HCT116 (cell line): ENCODE results near the gene TERF2IP. TPM values are rescaled to one million over a fixed set of nuclear protein-coding genes. Genes with fewer than 3 reads are reported as not detected.

Source experiments
- ATAC-seq: fragments of 200-7000 bp; cut with Tn5 transposase; 2 replicates; pipeline ENCODE4 v1.9.1; 2020; ENCODE audit warnings: mild to moderate bottlenecking, moderate library complexity
- BruUV-seq: library from RNA; stranded (reverse); fragments of 400-500 nt; replicated peaks from 2 replicates; lab custom pipeline; 2021; lab: Mats Ljungman, UMichigan
- CTCF ChIA-PET: fragments of 300-600 bp; sonication (Branson Sonifier 250); formaldehyde crosslinking; loops from one replicate; lab custom pipeline; 2021; ENCODE audit warnings: antibody characterized with exemption; lab: Charles Lee
- POLR2A ChIA-PET: fragments of 300-600, 350-600 bp; sonication (Branson Sonifier 250); formaldehyde crosslinking; loops from one replicate; lab custom pipeline; 2021; ENCODE audit warnings: antibody characterized with exemption; lab: Charles Lee
- RAD21 ChIA-PET, 2 experiments: fragments of 300-600 bp; sonication (Branson Sonifier 250); formaldehyde crosslinking; loops; one replicate each; lab custom pipeline; 2023; ENCODE audit warnings: low total read pairs in 2 of 2; ENCODE audit not compliant: uncharacterized antibody in 2 of 2, unreplicated experiment in 2 of 2, low non-redundant PET in 1 of 2; lab: Charles Lee
- DNase-seq: peaks from one replicate; pipeline ENCODE4 v3.0.0-alpha.2; 2010; ENCODE audit warnings: low read depth, low spot score
- H2AFZ ChIP-seq: fragments of 200-600 bp; shearing (Covaris generic), sonication (generic); 2 replicates; pipeline ENCODE4 v1.6.1; 2017; ENCODE audit warnings: low read depth, mixed run types, mixed read lengths, antibody characterized with exemption, low read length; ENCODE audit not compliant: poor library complexity, severe bottlenecking
- H3K27ac ChIP-seq: 2 replicates; pipeline ENCODE4 v1.5.1; 2012; ENCODE audit warnings: low read depth, low read length
- H3K27me3 ChIP-seq: fragments of 200-600 bp; sonication (generic); 2 replicates; pipeline ENCODE4 v1.6.1; 2016; ENCODE audit warnings: mixed run types, low read length, mixed read lengths; ENCODE audit not compliant: insufficient read depth
- H3K36me3 ChIP-seq, 2 experiments: fragments of 200-500 bp in 1 of 2; fragments of 200-600 bp in 1 of 2; sonication (Bioruptor generic) in 1 of 2; sonication (generic) in 1 of 2; 2 replicates each; pipeline versions ENCODE4 v1.5.1 to v1.6.1; 2014 to 2016; ENCODE audit warnings: low read length in 2 of 2, inconsistent platforms in 1 of 2, mixed read lengths in 1 of 2, mixed run types in 1 of 2; ENCODE audit not compliant: insufficient read depth in 2 of 2, control insufficient read depth in 1 of 2
- H3K4me1 ChIP-seq, 2 experiments: fragments of 200-600 bp in 1 of 2; sonication (generic) in 1 of 2; 2 replicates each; pipeline versions ENCODE4 v1.5.1 to v1.6.1; 2012 to 2017; ENCODE audit warnings: low read length in 2 of 2, inconsistent platforms in 1 of 2, mild to moderate bottlenecking in 1 of 2, mixed read lengths in 1 of 2, mixed run types in 1 of 2, moderate library complexity in 1 of 2; ENCODE audit not compliant: insufficient read depth in 2 of 2, control insufficient read depth in 1 of 2
- H3K4me2 ChIP-seq: fragments of 200-600 bp; sonication (generic); 2 replicates; pipeline ENCODE4 v1.6.1; 2017; ENCODE audit warnings: mixed run types, low read length, mixed read lengths
- H3K4me3 ChIP-seq, 2 experiments: fragments of 200-600 bp in 1 of 2; sonication (generic) in 1 of 2; replicated peaks in 1 of 2; 2 replicates each; pipeline ENCODE4 v1.5.1; 2011 to 2016; ENCODE audit warnings: low read length in 2 of 2, control low read depth in 1 of 2, low read depth in 1 of 2, mild to moderate bottlenecking in 1 of 2, mixed read lengths in 1 of 2, mixed run types in 1 of 2
- H3K79me2 ChIP-seq: fragments of 200-600 bp; sonication (generic); 2 replicates; pipeline ENCODE4 v1.6.1; 2017; ENCODE audit warnings: mild to moderate bottlenecking, mixed run types, low read length, moderate library complexity, mixed read lengths; ENCODE audit not compliant: insufficient read depth
- H3K9ac ChIP-seq: fragments of 200-600 bp; sonication (generic); 2 replicates; pipeline ENCODE4 v1.6.1; 2016; ENCODE audit warnings: low read length, mixed read lengths
- H3K9me2 ChIP-seq: fragments of 200-600 bp; sonication (generic), shearing (Covaris generic); 2 replicates; pipeline ENCODE4 v1.6.1; 2017; ENCODE audit warnings: mixed run types, mild to moderate bottlenecking, moderate library complexity; ENCODE audit not compliant: insufficient read depth
- H3K9me3 ChIP-seq, 2 experiments: fragments of 200-500 bp in 1 of 2; fragments of 200-600 bp in 1 of 2; sonication (Bioruptor generic) in 1 of 2; sonication (generic) in 1 of 2; 2 replicates each; pipeline ENCODE4 v1.6.1; 2014 to 2017; ENCODE audit warnings: low read length in 2 of 2, mixed read lengths in 2 of 2, inconsistent platforms in 1 of 2, low read depth in 1 of 2, mild to moderate bottlenecking in 1 of 2, mixed run types in 1 of 2, moderate library complexity in 1 of 2; ENCODE audit not compliant: control insufficient read depth in 1 of 2, insufficient read depth in 1 of 2
- H4K20me1 ChIP-seq: fragments of 200-600 bp; sonication (generic), shearing (Covaris generic); 2 replicates; pipeline ENCODE4 v1.6.1; 2017; ENCODE audit warnings: mixed run types, mild to moderate bottlenecking, moderate library complexity; ENCODE audit not compliant: insufficient read depth
- CBX3 ChIP-seq: IDR thresholded peaks from 2 replicates; pipeline ENCODE4 v1.6.1; 2012; ENCODE audit warnings: low read depth
- CEBPB ChIP-seq: IDR thresholded peaks from 2 replicates; pipeline ENCODE4 v1.6.1; 2012; ENCODE audit warnings: low read depth
- EGR1 ChIP-seq: IDR thresholded peaks from 2 replicates; pipeline ENCODE4 v1.6.1; 2012; ENCODE audit warnings: low read depth
- ELF1 ChIP-seq: IDR thresholded peaks from 2 replicates; pipeline ENCODE4 v1.6.1; 2012; ENCODE audit warnings: low read depth, borderline replicate concordance
- EZH2 ChIP-seq: fragments of 200-600 bp; sonication (generic); IDR thresholded peaks from 2 replicates; pipeline ENCODE4 v1.6.1; 2017; ENCODE audit warnings: antibody characterized with exemption, mixed run types
- EZH2phosphoT487 ChIP-seq: fragments of 200-600 bp; IDR thresholded peaks from 2 replicates; pipeline ENCODE4 v1.6.1; 2018; ENCODE audit warnings: antibody characterized with exemption, borderline replicate concordance
- POLR2A ChIP-seq: IDR thresholded peaks from 2 replicates; pipeline ENCODE4 v1.7.0; 2011; ENCODE audit warnings: borderline replicate concordance; ENCODE audit not compliant: insufficient read depth, insufficient read length; ENCODE audit errors: extremely low read depth
- RAD21 ChIP-seq: IDR thresholded peaks from 2 replicates; pipeline ENCODE4 v1.6.1; 2012; ENCODE audit warnings: low read depth, mild to moderate bottlenecking
- SIN3A ChIP-seq: IDR thresholded peaks from 2 replicates; pipeline ENCODE4 v1.6.1; 2012; ENCODE audit warnings: low read depth
- SP1 ChIP-seq: IDR thresholded peaks from 2 replicates; pipeline ENCODE4 v1.6.1; 2012; ENCODE audit warnings: low read depth
- SRF ChIP-seq: IDR thresholded peaks from 2 replicates; pipeline ENCODE4 v1.6.1; 2012; ENCODE audit warnings: low read depth
- TCF7L2 ChIP-seq: IDR thresholded peaks from 2 replicates; pipeline ENCODE4 v1.7.0; 2011; ENCODE audit warnings: borderline replicate concordance, inconsistent platforms; ENCODE audit not compliant: insufficient read depth, insufficient read length; ENCODE audit errors: extremely low read depth
- YY1 ChIP-seq: IDR thresholded peaks from 2 replicates; pipeline ENCODE4 v1.6.1; 2011; ENCODE audit warnings: low read length, low read depth, moderate library complexity, mild to moderate bottlenecking; ENCODE audit not compliant: insufficient replicate concordance; ENCODE audit errors: extremely low read depth
- ZFX ChIP-seq: fragments of 450-650 bp; IDR thresholded peaks from 2 replicates; pipeline ENCODE4 v1.6.1; 2017
- ZNF274 ChIP-seq: fragments of 200-500 bp; sonication (Bioruptor generic); IDR thresholded peaks from 2 replicates; pipeline ENCODE4 v1.6.1; 2014; ENCODE audit warnings: mild to moderate bottlenecking, low read depth, low read length, inconsistent platforms
- intact Hi-C: fragments of 100-400 bp; cut with micrococcal nuclease; formaldehyde crosslinking; loops from 2 replicates; pipeline ENCODE4 v1.10.0; 2022
- total RNA-seq: library from RNA; stranded (reverse); gene quantifications from one replicate; pipeline ENCODE4 v1.2.1, GENCODE V29; 2021; ENCODE audit not compliant: unreplicated experiment
- TF ChIP-seq, protein P1 (sequence below): IDR thresholded peaks from 2 replicates; pipeline ENCODE4 v1.6.1; 2012; ENCODE audit warnings: low read depth
- TF ChIP-seq, protein P2 (sequence below): IDR thresholded peaks from 2 replicates; pipeline ENCODE4 v1.6.1; 2012

Gene TERF2IP
- total RNA-seq, 1 experiment from 2014 or later = 36.4 TPM

DNA sequence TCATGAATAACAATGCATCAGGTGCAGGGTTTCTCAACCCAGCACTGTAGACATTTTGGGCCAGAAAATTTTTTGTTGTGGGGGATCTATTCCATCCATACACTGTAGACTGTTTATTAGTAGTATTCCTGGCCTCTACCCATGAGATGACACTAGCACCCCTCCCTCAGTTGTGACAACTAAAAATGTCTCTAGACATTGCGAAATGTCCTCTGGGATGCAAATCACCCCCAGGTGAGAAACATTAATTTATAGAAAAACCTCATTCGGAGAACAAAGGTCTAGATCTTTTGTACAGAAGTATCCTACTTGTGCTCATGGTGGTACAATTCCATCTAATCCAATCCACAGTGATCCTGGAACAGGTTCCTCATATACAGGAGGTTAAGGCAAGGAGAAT is 28.8 kb upstream of the TERF2IP start (continued):
- TF ChIP-seq, protein P1, sequence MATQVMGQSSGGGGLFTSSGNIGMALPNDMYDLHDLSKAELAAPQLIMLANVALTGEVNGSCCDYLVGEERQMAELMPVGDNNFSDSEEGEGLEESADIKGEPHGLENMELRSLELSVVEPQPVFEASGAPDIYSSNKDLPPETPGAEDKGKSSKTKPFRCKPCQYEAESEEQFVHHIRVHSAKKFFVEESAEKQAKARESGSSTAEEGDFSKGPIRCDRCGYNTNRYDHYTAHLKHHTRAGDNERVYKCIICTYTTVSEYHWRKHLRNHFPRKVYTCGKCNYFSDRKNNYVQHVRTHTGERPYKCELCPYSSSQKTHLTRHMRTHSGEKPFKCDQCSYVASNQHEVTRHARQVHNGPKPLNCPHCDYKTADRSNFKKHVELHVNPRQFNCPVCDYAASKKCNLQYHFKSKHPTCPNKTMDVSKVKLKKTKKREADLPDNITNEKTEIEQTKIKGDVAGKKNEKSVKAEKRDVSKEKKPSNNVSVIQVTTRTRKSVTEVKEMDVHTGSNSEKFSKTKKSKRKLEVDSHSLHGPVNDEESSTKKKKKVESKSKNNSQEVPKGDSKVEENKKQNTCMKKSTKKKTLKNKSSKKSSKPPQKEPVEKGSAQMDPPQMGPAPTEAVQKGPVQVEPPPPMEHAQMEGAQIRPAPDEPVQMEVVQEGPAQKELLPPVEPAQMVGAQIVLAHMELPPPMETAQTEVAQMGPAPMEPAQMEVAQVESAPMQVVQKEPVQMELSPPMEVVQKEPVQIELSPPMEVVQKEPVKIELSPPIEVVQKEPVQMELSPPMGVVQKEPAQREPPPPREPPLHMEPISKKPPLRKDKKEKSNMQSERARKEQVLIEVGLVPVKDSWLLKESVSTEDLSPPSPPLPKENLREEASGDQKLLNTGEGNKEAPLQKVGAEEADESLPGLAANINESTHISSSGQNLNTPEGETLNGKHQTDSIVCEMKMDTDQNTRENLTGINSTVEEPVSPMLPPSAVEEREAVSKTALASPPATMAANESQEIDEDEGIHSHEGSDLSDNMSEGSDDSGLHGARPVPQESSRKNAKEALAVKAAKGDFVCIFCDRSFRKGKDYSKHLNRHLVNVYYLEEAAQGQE = no peak
- no peak for TF ChIP-seq EZH2
- TF ChIP-seq EZH2phosphoT487 = no peak
- TF ChIP-seq, protein P2, sequence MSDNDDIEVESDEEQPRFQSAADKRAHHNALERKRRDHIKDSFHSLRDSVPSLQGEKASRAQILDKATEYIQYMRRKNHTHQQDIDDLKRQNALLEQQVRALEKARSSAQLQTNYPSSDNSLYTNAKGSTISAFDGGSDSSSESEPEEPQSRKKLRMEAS = no peak
- TF ChIP-seq CBX3 = no peak
- TF ChIP-seq TCF7L2 = no peak
- no peak for TF ChIP-seq ZNF274
- TF ChIP-seq EGR1 = no peak

DNA sequence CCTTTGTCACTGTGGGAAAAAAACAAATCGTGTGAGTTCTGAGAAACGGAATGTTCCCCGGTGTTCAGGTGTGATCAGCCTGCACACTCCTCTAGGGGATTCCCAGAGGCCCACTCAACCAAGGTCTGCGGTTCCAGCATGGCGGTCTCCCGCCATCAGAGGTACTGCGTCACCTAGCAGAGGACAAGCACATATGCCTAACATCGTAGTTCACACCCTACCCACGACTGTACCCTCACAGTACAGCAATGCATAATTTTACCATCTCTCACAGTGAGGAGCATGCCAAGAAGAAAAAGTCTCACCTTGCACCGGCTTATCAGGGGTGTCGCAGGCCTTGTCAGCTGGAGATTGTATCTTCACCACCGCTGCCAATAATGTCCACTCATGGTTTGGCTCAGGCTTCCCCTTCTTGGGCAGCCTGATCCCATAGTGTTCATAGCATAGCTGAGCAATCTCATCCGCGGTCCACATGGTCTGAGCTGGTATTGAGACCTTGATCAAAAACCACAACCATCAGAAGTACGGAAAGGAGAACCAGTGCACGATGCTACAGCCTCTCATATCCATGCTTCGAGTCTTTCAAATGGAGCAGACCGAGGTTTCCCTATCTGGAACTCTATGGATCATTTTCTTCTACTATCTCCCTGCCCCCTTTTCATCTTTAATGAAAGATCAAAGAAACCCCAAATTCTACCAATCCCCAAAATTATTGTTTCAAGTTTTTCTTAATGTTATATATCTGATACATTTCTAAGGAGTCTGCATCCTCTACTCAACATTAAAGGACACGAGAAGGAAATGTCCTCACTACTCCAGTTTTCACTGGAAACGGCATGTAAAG is 27.0 kb upstream of the TERF2IP start:
- ATAC-seq (no peak), DNase-seq (no peak)
- TF ChIP-seq SRF (no peak), EZH2 (no peak), ZFX (no peak), CBX3 (no peak), ZNF274 (no peak), SIN3A (no peak), RAD21 (no peak), POLR2A (no peak), ELF1 (no peak), TCF7L2 (no peak), CEBPB (no peak), EGR1 (no peak), SP1 (no peak), YY1 (no peak)
- TF ChIP-seq, protein P2 = no peak
- no peaks in the 10 kb centered on the region for H3K9me3 ChIP-seq
- ChIA-PET RAD21 (interaction anchor here in 1 of 2 experiments (1.0 kb wide), 1 partner anchor 421 kb away, joined by 3 read pairs; no protein-coding TSS in a partner anchor), CTCF (interaction anchor here (1.1 to 1.5 kb wide), 2 partner anchors 129 to 421 kb away, joined by 4 to 5 read pairs; no protein-coding TSS in a partner anchor), POLR2A (no interaction called here)
- H3K36me3 ChIP-seq = peaks cover 11 to 17% of the 10 kb centered on the region in 2 experiments; a peak in 3 of 4 replicates
- H3K4me2 ChIP-seq = no peak overlapping the region; the same call in 1 of the 2 replicates
- H3K9ac ChIP-seq = no peak overlapping the region
- no peak overlapping the region for H2AFZ ChIP-seq
- no peaks in the 10 kb centered on the region for H3K27me3 ChIP-seq
- BruUV-seq = no TSS peak
- H3K4me1 ChIP-seq = peaks cover 8 to 19% of the 10 kb centered on the region in 2 experiments
- no peak overlapping the region for H3K4me3 ChIP-seq
- H3K79me2 ChIP-seq = peaks cover 9% of the 10 kb centered on the region
- H3K27ac ChIP-seq = no peak overlapping the region
- no peaks in the 10 kb centered on the region for H3K9me2 ChIP-seq
- intact Hi-C loops = loop anchor here (5.0 kb wide), 3 partner anchors 63 to 423 kb away; partner anchors contain the start of gene TMEM231
- H4K20me1 ChIP-seq = no peaks in the 10 kb centered on the region
